RKO (cell line): ENCODE data around the gene SPINK7.
"Not testable (repeated sequence)": the region's sequence is repeated elsewhere in the genome, so short reads cannot be mapped to it uniquely, and the experiment has no call there.

Experiments
- DNase-seq: peaks from one replicate; pipeline ENCODE4 v3.0.0-alpha.2; 2016; ENCODE audit warnings: low spot score

The SPINK7 gene

DNA sequence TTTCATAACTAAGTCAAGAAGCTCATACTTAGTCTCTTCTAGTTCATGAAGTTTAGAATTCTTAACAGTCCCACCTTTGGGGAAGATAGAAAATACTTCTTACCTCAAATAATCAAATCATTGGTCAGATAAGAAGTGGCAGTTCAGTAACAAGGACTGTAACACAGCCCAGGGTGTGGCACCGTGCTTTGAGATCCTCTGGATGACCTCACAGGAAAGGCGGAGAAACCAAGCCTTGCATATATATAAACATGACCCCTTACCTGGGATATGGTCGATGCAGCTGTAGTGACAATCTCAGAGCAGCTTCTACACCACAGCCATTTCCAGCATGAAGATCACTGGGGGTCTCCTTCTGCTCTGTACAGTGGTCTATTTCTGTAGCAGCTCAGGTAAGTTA lies at the start of gene SPINK7:
TSS of gene SPINK7 (plus strand) at position 271 of the 400 bp plus-strand sequence. CDS start at position 332, 61 bp downstream.
- no peak for DNase-seq

- no peak for DNase-seq
These were observed 44.3 kb upstream of the SPINK7 start for GRCh38 chr5:148267962-148268361.

- DNase-seq = peak; percentile 87
These were observed 43.7 kb upstream of the SPINK7 start, which contains the start of gene SPINK13 for GRCh38 chr5:148268566-148268965. Gene SPINK13 (plus strand): TSS chr5:148268794. CDS start chr5:148270073, 1,279 bp downstream.

DNA sequence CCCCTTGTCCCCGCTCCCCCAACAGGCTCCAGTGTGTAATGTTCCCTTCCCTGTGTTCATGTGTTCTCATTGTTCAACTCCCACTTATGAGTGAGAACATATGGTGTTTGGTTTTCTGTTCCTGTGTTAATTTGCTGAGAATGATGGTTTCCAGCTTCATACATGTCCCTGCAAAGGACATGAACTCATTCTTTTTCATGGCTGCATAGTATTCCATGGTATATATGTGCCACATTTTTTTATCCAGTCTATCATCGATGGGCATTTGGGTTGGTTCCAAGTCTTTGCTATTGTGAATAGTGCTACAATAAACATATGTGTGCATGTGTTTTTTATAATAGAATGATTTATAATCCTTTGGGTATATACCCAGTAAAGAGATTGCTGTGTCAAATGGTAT lies 37.1 kb upstream of the SPINK7 start:
- DNase-seq = not testable (repeated sequence)

DNA sequence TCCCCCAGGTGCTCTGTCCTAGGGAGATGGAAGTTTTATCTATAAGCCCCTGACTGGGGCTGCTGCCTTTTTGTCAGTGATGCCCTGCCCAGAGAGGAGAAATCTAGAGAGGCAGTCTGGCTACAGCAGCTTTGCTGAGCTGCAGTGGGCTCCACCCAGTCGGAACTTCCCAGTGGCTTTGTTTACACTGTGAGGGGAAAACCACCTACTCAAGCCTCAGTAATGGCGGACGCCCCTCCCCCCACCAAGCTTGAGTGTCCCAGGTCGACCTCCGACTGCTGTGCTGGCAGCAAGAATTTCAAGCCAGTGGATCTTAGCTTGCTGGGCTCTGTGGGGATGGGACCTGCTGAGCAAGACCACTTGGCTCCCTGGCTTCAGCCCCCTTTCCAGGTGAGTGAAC lies 31.3 kb upstream of the SPINK7 start:
- DNase-seq = not testable (repeated sequence)

DNA sequence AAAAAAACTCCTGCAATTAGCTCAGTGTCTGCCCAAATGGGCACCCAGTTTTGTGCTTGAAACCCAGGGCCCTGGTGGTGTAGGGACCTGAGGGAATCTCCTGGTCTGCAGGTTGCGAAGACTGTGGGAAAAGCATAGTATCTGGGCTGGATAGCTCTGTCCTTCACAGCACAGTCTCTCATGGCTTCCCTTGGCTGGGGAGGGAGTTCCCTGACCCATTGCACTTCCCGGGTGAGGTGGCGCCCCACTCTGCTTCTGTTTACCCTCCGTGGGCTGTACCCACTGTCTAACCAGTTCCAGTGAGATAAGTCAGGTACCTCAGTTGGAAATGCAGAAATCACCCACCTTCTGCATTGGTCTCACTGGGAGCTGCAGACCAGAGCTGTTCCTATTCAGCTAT lies 30.9 kb upstream of the SPINK7 start:
- not testable (repeated sequence) for DNase-seq

GRCh38 chr5:148290271-148291195 lies 21.7 kb upstream of the SPINK7 start:
- DNase-seq = peak; percentile 54

- DNase-seq = no peak
These were observed 14.5 kb upstream of the SPINK7 start for GRCh38 chr5:148297731-148298130.

DNA sequence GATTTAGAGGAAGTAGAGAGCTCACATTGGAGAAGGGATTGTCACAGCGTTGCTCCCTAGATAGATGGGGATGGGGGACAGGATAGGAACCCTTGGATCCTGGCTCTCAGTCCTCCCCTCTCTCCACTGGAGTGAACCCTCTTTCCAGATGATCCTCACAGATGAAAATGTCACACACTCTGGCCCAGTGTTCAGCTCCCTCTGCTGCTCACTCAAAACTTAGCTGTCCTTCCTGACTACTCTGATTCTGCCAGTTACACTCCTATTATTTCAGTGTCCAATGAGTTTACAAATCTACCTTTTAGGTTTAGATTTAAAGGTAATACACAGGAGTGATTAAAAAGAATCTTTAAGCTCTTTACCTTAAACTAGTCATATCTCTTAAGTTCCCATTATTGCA lies 5.8 kb upstream of the SPINK7 start:
- DNase-seq = peak; percentile 22

DNA sequence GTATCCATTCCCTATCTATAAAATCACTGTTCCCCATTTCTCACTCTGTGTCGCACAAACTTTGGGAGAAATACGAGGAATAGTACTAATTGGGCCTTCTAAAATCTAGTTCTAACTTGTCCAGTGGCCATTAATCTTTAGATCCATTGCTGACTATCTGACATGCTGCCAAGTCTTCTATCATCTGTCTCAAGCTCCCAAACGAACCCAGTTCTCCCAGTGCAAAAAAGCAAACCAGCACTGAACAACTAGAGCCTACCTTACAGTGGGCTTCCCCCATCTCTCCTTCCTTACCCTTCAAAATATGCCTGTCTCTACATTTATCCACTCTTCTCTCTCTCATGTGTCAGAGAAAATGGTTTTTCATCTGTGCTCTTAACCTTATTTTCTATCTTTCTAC lies 3.2 kb upstream of the SPINK7 start:
- DNase-seq = no peak

GRCh38 chr5:148309746-148310145 lies 2.5 kb upstream of the SPINK7 start:
- no peak for DNase-seq

DNA sequence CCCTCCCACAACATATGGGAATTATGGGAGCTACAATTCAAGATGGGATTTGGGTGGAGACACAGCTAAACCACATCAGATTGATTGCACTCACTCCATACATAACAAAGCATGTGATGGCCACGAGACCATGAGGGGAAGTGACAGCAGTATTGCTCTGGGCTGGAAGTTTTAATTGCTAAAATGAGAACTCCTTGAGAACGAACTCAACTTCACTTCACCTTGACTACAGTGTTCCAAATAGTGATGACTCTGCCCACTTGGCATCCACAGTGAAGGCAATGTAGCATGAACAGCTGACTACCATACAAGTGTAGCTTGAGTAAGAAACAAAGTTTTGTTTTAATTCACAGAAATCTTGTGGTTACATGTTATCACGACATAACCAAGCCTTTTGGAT lies 739 bp upstream of the SPINK7 start:
- DNase-seq = no peak

DNA sequence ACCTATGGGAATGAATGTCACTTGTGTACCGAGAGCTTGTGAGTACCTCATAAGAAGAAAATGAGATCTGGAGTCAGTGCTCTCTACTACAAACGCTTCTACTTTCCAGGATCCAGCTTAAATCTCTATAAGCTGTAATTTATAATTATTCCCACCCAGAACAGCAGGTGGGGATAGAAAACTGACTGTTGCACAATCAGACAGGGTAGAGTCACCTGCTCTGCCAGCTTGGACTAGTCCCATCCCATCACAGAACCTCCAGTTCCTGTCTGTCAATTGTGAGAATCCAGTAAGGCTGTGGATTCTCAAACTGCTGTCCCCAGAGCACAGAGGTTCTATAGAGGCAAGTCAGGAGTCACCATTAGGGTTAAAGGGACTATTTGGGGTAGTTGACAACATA lies 2.0 kb downstream of the SPINK7 start:
- DNase-seq = no peak

- DNase-seq = no peak
These were observed 2.5 kb downstream of the SPINK7 start for GRCh38 chr5:148314731-148315130.

- not testable (repeated sequence) for DNase-seq
These were observed 8.1 kb downstream of the SPINK7 start for GRCh38 chr5:148320011-148320963.

DNA sequence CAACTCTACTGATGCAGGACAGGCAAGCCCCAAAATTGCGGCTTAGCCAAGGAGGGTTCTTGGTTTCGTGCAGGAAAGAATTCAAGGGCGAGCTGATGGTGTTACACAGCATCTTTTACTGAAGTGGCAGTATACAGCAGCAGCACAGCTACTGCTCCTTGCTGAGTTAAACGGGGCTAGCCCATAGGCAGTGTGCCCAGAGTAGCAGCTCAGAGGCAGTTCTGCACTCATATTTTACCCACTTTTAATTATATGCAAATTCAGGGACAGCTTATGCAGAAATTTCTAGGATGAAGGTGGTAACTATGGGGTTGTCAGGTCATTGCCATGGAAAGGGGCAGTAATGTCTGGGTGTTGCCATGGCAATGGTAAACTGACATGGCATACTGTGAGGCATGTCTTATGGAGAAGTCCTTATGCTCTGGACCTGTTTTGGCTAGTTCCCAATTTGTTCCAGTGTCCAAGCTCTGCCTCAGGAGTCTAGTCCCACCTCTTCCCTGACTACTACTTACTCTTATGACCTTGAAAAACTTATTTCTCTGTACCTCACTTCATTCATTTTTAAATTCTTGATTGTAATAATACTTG lies 21.1 kb downstream of the SPINK7 start:
- DNase-seq = no peak

DNA sequence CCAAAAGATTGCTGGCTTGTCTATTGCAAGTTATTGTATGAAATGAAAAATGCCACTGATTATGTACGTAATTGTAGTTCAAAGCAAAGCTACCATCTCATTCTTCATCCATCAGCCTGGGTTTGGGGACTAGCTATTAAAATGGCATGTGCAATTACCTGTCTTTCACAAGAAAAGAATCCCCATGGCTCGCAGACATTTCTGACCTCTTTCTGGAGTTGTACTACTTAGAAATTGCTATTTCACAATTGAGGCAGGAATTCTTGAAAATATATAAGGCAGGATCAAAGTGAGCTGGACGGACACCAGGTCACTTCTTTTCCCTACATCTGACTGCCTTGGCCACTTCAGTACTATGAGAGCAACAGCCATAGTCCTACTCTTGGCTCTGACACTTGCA lies 23.0 kb downstream of the SPINK7 start, which contains the start of gene SPINK9:
TSS of gene SPINK9 (plus strand) at position 301 of the 400 bp plus-strand sequence. CDS start at position 356, 55 bp downstream.
- DNase-seq = no peak

DNA sequence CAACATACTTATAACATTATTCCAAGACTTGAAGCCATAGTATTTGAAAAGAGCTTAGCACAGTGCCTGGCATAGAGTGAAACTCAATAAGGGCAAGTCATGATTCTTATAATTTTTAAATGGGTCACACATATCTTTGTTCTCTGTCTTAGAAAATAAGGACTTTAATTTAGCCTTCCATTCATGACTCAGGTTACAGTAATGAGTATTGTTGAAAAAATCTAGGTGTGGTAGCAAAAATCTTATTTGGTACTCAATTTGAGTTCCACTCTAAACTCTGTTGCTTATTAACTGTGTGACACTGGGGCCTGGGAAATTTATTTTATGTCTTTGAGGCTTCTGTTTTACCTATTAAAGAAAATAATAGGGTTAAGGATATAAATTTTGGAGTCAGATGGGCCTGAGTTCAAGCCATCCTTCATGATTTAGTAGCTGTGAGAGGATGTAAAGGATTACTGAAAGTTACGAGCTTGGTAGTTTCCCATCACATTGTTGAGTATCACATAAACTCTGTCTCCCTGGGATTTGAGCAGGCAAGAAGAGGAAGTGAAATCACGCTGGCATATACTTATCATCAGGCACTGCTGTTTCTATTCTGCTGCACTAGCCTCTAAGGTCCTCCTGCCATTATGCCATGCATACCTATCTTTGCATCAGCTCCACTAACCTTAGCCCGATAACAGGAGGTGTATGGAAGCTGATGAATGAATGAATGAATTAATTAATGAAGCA lies 24.6 kb downstream of the SPINK7 start:
- no peak for DNase-seq

- DNase-seq = no peak
These were observed 30.3 kb downstream of the SPINK7 start for GRCh38 chr5:148342371-148343045.

DNA sequence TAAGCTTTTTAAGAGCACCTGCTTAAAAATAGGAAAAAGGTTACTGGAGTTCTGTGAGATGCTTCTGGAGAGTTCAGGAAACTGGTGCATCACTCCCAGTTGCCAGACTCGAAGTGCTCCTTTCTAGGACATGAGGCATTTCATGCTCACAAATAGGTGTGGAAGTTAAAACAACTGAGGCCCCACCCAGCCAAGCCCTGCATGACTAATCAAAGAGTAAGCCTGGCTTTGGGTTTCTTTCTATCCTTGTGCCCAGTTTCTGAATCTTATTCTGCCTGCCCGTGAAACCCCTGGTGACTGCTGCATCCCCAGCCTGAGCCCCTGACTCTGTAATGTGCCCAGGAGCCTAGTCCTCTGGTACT lies 30.8 kb downstream of the SPINK7 start:
- DNase-seq = no peak
